RCC 7860 (cell line): ENCODE results near the gene PRKAB1.
"Not testable (repeated sequence)": the region's sequence is repeated elsewhere in the genome, so short reads cannot be mapped to it uniquely, and the experiment has no call there.

ENCODE experiments used
- DNase-seq: peaks from one replicate; pipeline ENCODE4 v3.0.0-alpha.2; 2015; ENCODE audit warnings: low spot score
- FAIRE-seq: peaks from 2 replicates; lab custom pipeline; 2012; peaks lifted over from hg19 to GRCh38; lab: Jason Lieb, UNC

PRKAB1 gene

DNA sequence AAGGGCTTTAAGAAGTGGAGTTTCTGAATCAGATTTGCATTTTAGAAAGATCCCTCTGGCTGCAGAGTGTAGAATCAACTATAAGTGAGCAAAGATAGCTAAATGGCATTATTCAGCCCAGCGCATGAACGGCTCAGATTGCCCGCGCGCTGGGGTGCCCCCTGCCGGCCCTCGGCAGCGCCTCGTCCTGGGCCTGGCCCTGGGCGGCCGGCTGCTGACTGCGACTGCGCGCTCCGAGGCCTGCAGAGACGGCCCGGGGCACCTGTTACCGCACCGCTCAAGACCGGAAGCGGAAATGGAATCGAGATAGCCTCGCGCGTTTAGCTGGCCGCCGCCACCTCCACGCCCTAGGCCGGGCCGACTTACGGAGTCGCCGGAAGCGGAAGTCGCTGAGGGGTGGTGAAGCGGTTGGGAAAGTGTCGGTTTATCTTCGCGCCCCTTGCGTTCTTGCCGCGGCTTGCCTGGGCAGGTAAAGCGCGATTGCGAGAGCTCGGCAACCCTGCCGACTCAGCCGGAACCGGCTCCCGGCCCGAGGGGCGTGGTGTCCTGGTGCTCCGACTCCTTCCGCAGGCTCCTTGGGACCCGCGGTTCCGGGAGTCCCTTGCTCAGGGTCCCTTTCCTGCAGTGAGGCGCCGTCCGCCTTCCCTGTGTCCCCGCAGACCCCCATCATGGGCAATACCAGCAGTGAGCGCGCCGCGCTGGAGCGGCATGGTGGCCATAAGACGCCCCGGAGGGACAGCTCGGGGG lies at the start of gene PRKAB1:
PRKAB1 (plus strand) TSS at position 557 of the 747 bp plus-strand sequence; CDS start at position 669, 112 bp downstream.
- DNase-seq (peak; percentile 89), FAIRE-seq (no peak)

GRCh38 chr12:119618328-119618896 lies 49.5 kb upstream of the PRKAB1 start:
- FAIRE-seq, DNase-seq: not testable (repeated sequence)

GRCh38 chr12:119620490-119620889 lies 47.4 kb upstream of the PRKAB1 start:
- no peak for DNase-seq
- no peak for FAIRE-seq

GRCh38 chr12:119621878-119622277 lies 46.1 kb upstream of the PRKAB1 start:
- DNase-seq = no peak
- FAIRE-seq = no peak

GRCh38 chr12:119624966-119625365 lies 43.0 kb upstream of the PRKAB1 start:
- DNase-seq = no peak

GRCh38 chr12:119627019-119627643 lies 40.8 kb upstream of the PRKAB1 start:
- FAIRE-seq = no peak
- no peak for DNase-seq

More at GRCh38 chr12:119624966-119625365, 43.0 kb upstream of the PRKAB1 start:
- no peak for FAIRE-seq

- FAIRE-seq (no peak), DNase-seq (no peak)
Observed at GRCh38 chr12:119627686-119628085, 40.2 kb upstream of the PRKAB1 start.

- FAIRE-seq = no peak
Observed at GRCh38 chr12:119630223-119630780, 37.6 kb upstream of the PRKAB1 start.

GRCh38 chr12:119630962-119631550 lies 36.9 kb upstream of the PRKAB1 start:
- no peak for DNase-seq
- no peak for FAIRE-seq

More at GRCh38 chr12:119630223-119630780, 37.6 kb upstream of the PRKAB1 start:
- DNase-seq = no peak

DNA sequence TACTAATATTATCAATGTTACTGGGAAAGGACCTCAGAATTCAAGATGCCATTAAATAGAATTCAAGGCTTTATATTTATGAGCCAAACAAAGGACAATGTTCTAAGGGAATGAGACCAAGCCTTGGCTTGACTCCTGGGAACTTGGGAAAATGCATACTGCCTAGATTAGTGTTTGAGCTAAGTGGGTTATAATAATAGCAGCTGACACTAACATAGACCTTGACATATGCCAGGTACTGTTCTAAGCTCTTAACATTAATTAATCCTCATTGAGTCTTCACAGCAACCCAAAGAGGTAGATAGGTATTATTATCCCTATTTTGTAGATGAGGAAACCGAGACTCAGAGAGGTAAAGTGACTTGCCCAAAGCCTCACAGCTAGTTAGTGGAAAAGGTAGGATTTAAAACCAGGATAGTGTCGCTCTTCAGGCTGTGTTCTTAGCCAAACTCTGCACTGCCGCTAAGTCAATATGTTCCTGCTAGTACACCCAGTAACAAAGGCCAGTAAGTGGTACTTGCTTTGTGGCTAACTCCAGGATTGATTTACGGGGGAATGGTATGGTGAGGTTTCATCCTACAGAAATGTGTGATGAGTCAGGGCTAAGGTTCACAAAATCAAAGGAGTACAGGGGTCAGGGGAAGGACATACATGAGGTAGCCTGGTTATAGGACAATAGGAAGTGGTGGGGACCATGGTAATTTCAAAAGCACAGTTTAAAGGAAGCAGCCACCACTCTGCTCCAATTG lies 35.8 kb upstream of the PRKAB1 start:
- FAIRE-seq = no peak
- peak; percentile 55 for DNase-seq

GRCh38 chr12:119634743-119635142 lies 33.2 kb upstream of the PRKAB1 start:
- FAIRE-seq = no peak

GRCh38 chr12:119642986-119643385 lies 24.9 kb upstream of the PRKAB1 start:
- no peak for FAIRE-seq
- DNase-seq = no peak

More at GRCh38 chr12:119634743-119635142, 33.2 kb upstream of the PRKAB1 start:
- DNase-seq = no peak

DNA sequence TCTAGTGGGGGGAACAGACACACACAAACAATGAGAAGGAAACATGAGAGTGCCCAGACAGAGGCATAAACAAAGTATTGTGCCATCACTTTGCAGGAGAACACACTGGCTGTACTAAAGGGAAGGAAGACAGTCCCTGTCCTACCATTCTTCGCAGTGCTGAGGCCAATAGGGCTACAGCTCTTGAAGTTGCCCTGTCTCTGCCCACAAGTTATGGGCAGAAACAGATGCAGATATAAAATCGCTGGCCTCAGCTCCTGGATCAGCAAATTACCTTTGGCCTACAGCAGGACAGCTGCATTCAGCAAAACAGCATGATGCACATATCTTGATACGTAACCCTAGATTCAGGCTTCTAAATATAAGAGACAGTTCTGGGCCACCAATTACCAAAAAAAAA lies 23.0 kb upstream of the PRKAB1 start:
- FAIRE-seq (no peak), DNase-seq (no peak)

- DNase-seq = no peak
- FAIRE-seq = no peak
Observed at GRCh38 chr12:119645535-119646059, 22.3 kb upstream of the PRKAB1 start.

DNA sequence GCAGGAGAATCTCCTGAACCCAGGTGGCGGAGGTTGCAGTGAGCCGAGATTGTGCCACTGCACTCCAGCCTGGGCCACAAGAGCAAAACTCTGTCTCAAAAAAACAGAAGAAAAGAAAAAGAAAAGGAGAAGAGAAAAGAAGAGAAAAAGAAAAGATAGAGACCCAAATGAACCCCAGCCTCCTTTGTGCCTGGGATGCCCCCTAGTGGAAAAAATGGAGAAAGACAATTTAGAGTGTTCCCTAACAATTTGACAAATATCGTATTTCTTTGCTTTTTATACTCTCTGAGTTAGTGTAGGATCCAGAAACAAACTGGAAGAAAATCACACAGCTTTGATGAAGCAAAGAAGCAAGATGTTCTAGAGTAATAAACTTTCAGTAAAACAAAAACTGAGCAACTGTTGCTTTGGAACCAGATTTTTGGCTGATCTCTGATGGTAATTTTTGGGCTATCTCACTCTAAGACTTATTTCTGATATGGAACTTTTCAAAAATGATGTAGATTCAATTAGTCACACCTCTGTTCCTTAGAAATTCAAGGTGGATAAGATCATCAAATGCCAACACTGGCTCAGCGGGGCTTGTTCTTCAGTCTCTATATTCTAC lies 18.6 kb upstream of the PRKAB1 start:
- no peak for FAIRE-seq

GRCh38 chr12:119652665-119653064 lies 15.3 kb upstream of the PRKAB1 start:
- FAIRE-seq = no peak
- no peak for DNase-seq

More for the DNA sequence above, 18.6 kb upstream of the PRKAB1 start:
- DNase-seq = peak; percentile 15

DNA sequence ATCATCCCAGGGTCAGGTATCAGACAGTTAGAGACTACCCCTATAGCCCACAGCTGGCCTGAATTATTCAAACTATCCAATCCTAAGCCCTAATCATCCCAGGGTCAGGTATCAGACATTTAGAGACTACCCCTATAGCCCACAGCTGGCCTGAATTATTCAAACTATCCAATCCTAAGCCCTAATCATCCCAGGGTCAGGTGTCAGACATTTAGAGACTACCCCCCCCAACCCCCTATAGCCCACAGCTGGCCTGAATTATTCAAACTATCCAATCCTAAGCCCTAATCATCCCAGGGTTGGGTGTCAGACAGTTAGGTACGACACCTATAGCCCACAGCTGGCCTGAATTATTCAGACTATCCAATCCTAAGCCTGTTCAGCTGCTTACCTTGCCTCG lies 10.9 kb upstream of the PRKAB1 start:
- not testable (repeated sequence) for DNase-seq, FAIRE-seq

- not testable (repeated sequence) for DNase-seq, FAIRE-seq
Observed at GRCh38 chr12:119658166-119658565, 9.8 kb upstream of the PRKAB1 start.

GRCh38 chr12:119659289-119659897 lies 8.5 kb upstream of the PRKAB1 start:
- DNase-seq (no peak), FAIRE-seq (peak; percentile 37)
